OCI-LY3 (cell line): ENCODE data around the gene ZBTB7C.

Source experiments
- H2AFZ ChIP-seq: fragments of 200-600, 300-600 bp; shearing (Covaris generic); 2 replicates; pipeline ENCODE4 v1.6.0; 2014; ENCODE audit warnings: antibody characterized with exemption, low read depth, low read length
- H3K27ac ChIP-seq: fragments of 200-600, 300-600 bp; sonication (generic); 2 replicates; pipeline ENCODE4 v1.5.1; 2014; ENCODE audit warnings: mild to moderate bottlenecking, low read length, moderate library complexity, mixed read lengths
- H3K27me3 ChIP-seq: fragments of 200-600, 300-600 bp; sonication (generic); 2 replicates; pipeline ENCODE4 v1.6.1; 2014; ENCODE audit warnings: low read depth, low read length, mixed read lengths
- H3K36me3 ChIP-seq: fragments of 200-600, 300-600 bp; sonication (generic); replicated peaks from 2 replicates; pipeline ENCODE3; 2014; ENCODE audit warnings: low read depth, low read length, mixed read lengths
- H3K4me1 ChIP-seq: fragments of 300-600, 200-600 bp; sonication (generic); 2 replicates; pipeline ENCODE4 v1.6.1; 2014; ENCODE audit warnings: low read length, mixed read lengths
- H3K4me2 ChIP-seq: fragments of 200-600, 300-600 bp; sonication (generic); 2 replicates; pipeline ENCODE4 v1.6.1; 2014; ENCODE audit warnings: low read length, mixed read lengths
- H3K4me3 ChIP-seq: fragments of 300-600, 200-600 bp; sonication (generic); 2 replicates; pipeline ENCODE4 v1.5.1; 2014; ENCODE audit warnings: antibody characterized with exemption, mild to moderate bottlenecking, low read length, moderate library complexity
- H3K79me2 ChIP-seq: fragments of 300-600, 200-600 bp; shearing (Covaris generic); 2 replicates; pipeline ENCODE4 v1.6.1; 2014; ENCODE audit warnings: mild to moderate bottlenecking, low read length, mixed read lengths
- H3K9ac ChIP-seq: fragments of 300-600, 200-600 bp; shearing (Covaris generic); 2 replicates; pipeline ENCODE4 v1.6.0; 2014; ENCODE audit warnings: mild to moderate bottlenecking, low read length, moderate library complexity
- H3K9me3 ChIP-seq: fragments of 200-600, 300-600 bp; shearing (Covaris generic); 2 replicates; pipeline ENCODE4 v1.6.1; 2014; ENCODE audit warnings: low read length, mixed read lengths; ENCODE audit not compliant: insufficient read depth
- H4K20me1 ChIP-seq: fragments of 200-600, 300-600 bp; sonication (generic); 2 replicates; pipeline ENCODE4 v1.6.1; 2016; ENCODE audit warnings: low read length, mixed read lengths; ENCODE audit not compliant: insufficient read depth
- EZH2phosphoT487 ChIP-seq: fragments of 200-600 bp; shearing (Covaris generic); IDR thresholded peaks from 2 replicates; pipeline ENCODE4 v1.6.1; 2018; ENCODE audit warnings: antibody characterized with exemption, mixed run types, low read depth
- TF ChIP-seq, protein P1 (sequence below): fragments of 200-600, 300-600 bp; sonication (generic); IDR thresholded peaks from 2 replicates; pipeline ENCODE4 v1.5.1; 2014; ENCODE audit warnings: antibody characterized with exemption, low read length, low read depth

ZBTB7C gene

DNA sequence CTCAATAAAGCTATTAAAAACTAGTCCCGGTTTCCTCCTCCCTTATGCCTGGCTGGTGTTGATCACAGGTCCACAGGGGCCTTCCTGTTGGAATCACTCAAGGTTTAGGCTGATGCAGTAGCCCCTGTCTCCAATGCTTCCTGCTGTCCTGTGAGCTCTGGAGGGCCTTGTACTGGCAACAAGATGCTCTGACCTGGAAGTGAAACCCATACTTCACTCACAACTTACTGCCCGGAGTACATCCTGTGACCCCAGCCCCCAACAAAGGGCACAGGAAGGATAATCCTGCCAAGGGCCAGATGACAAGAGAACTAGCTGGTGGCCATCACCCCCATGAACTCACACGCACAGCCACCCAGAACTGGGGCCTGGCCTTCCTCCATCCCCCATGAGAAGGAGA, 50.3 kb downstream of the ZBTB7C start:
- H3K27me3 ChIP-seq: peaks cover 12% of the 10 kb centered on the region
- no peaks in the 10 kb centered on the region for H4K20me1 ChIP-seq
- no peak overlapping the region for H2AFZ ChIP-seq
- H3K4me2 ChIP-seq: no peak overlapping the region
- peaks cover 5% of the 10 kb centered on the region for H3K4me1 ChIP-seq
- no peak overlapping the region for H3K27ac ChIP-seq
- no peak overlapping the region for H3K4me3 ChIP-seq
- H3K79me2 ChIP-seq: no peaks in the 10 kb centered on the region
- no peaks in the 10 kb centered on the region for H3K9me3 ChIP-seq
- TF ChIP-seq, protein P1, sequence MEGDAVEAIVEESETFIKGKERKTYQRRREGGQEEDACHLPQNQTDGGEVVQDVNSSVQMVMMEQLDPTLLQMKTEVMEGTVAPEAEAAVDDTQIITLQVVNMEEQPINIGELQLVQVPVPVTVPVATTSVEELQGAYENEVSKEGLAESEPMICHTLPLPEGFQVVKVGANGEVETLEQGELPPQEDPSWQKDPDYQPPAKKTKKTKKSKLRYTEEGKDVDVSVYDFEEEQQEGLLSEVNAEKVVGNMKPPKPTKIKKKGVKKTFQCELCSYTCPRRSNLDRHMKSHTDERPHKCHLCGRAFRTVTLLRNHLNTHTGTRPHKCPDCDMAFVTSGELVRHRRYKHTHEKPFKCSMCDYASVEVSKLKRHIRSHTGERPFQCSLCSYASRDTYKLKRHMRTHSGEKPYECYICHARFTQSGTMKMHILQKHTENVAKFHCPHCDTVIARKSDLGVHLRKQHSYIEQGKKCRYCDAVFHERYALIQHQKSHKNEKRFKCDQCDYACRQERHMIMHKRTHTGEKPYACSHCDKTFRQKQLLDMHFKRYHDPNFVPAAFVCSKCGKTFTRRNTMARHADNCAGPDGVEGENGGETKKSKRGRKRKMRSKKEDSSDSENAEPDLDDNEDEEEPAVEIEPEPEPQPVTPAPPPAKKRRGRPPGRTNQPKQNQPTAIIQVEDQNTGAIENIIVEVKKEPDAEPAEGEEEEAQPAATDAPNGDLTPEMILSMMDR: no peak
- TF ChIP-seq EZH2phosphoT487: no peak
- no peaks in the 10 kb centered on the region for H3K36me3 ChIP-seq
- no peak overlapping the region for H3K9ac ChIP-seq

DNA sequence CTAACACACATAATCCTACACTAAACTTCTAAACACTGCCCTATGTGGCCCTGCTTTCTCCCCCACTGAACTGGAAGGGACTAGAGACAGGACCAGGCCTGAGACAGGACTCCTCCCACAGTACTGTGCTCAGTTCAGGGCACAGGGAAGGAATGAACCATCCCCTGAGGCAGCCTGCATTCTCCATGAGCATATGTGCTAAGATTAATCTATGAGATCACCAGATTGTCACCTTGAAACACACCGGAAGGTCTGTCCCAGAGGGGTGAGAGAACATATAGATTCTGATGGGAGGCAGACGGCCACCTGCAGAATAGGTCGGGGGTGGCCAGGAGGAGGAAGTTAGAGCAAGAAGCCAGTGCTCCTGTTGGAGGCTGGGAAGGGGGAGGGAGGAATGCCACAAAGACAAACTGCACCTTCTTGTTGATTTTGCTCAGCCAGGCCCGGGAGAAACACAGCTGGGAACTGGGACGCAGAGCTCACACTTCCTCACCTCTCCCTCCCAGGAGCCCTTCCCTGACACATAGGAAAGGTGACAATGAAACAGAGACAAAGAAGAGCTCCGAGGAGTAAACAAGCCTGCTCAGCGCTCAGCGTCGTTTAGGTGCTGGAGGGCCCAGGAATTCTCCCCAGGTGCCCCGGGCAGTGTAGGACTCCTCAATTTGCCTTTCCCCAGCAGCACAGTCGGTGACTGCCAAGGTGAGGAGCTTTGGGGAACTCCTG, 52.1 kb downstream of the ZBTB7C start:
- Histone ChIP-seq H3K36me3 (no peaks in the 10 kb centered on the region), H2AFZ (no peak overlapping the region), H4K20me1 (no peaks in the 10 kb centered on the region), H3K79me2 (no peaks in the 10 kb centered on the region), H3K4me1 (peaks cover 5% of the 10 kb centered on the region), H3K9me3 (no peaks in the 10 kb centered on the region), H3K27me3 (peaks cover 19% of the 10 kb centered on the region), H3K27ac (no peak overlapping the region), H3K4me3 (no peak overlapping the region), H3K9ac (no peak overlapping the region), H3K4me2 (no peak overlapping the region)
- TF ChIP-seq, protein P1: no peak
- no peak for TF ChIP-seq EZH2phosphoT487

DNA sequence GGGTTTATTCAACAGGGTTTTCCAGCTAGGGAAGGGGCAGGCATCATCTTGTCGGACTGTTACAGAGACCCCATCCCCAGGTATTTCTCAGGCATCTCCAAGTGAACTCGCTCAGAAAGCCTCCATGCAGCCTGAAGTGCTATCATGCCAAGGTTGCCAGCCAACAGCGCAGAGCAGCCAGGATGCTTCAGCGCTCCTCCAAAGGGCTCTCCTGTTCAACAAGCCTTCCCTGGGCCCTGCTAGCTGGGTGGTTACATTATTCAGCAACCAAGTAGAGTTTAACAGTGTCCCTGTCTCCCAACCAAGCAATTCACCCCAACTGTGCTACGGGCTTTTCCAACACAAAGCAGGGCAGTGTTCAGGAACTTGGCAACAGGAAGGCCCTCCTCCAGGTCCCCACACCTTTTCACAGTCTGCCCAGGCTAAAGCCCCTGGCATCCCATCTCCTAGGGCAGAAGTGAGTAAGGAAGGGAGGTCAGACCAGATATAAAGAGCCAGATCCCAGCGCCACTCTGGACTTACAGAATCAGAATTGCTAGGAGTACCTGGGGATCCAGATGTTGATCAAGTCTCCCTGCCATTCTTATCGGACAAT, 52.9 kb downstream of the ZBTB7C start:
- H2AFZ ChIP-seq: no peak overlapping the region
- no peak overlapping the region for H3K9ac ChIP-seq
- H3K27ac ChIP-seq: no peak overlapping the region
- no peaks in the 10 kb centered on the region for H4K20me1 ChIP-seq
- peaks cover 19% of the 10 kb centered on the region for H3K27me3 ChIP-seq
- H3K4me1 ChIP-seq: peaks cover 5% of the 10 kb centered on the region
- no peak overlapping the region for H3K4me3 ChIP-seq
- no peak overlapping the region for H3K4me2 ChIP-seq
- TF ChIP-seq, protein P1: no peak
- no peak for TF ChIP-seq EZH2phosphoT487
- no peaks in the 10 kb centered on the region for H3K9me3 ChIP-seq
- H3K79me2 ChIP-seq: no peaks in the 10 kb centered on the region
- H3K36me3 ChIP-seq: no peaks in the 10 kb centered on the region

DNA sequence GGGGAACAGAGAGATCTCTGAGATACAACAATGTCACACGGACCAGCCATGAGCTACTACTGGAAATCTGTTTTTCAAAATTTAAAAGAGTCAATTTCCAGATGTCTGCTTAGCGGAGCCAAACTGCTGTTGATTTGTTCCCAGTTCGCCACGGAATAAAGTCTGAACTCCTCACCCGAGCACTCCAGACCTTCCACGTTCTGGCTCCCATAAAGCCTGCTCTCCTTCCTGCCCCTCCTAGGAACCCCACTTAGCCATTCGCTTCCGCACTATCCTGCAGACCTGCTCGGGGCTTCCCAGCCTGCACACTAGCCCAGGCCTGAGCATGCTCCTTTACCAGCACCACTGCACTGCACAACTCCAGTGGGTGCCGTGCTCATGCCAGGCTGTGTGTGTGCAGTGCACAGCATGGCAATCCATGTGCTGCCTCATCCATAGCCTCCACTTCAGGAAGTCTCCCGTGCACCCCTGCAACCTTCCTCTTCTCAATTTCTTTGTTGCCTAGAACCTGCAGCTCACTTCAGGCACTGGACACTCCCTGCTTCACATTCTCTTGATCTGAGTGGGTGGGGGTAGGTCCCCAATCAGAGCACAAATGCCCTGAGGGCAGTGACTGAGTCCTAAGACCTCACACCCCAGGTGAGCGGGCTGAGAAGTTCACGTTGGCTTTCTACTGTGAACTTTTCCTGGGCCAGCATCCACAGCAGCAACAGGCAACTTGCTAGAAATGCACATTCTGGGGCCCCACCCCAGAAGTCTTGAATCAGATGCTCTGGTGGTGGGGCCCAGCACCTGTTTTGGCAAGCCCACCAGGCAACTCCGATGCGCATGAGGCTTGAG, 53.7 kb downstream of the ZBTB7C start:
- TF ChIP-seq EZH2phosphoT487: no peak
- TF ChIP-seq, protein P1: no peak
- Histone ChIP-seq H3K79me2 (no peaks in the 10 kb centered on the region), H3K4me1 (peaks cover 5% of the 10 kb centered on the region), H2AFZ (no peak overlapping the region), H3K4me2 (no peak overlapping the region), H3K4me3 (no peak overlapping the region), H3K9me3 (no peaks in the 10 kb centered on the region), H3K27ac (no peak overlapping the region), H4K20me1 (no peaks in the 10 kb centered on the region), H3K36me3 (no peaks in the 10 kb centered on the region), H3K27me3 (peaks cover 22% of the 10 kb centered on the region), H3K9ac (no peak overlapping the region)
